SU-DHL-6 (cell line): ENCODE measurements around the gene OSBPL2.

ENCODE experiments used
- EZH2phosphoT487 ChIP-seq: fragments of 200-600 bp; sonication (generic), shearing (Covaris generic); conservative IDR thresholded peaks from 2 replicates; pipeline ENCODE4 v1.6.1; 2018; ENCODE audit warnings: mild to moderate bottlenecking, antibody characterized with exemption, low read length, moderate library complexity, mixed read lengths
- TF ChIP-seq, protein P1 (sequence below): fragments of 200-600 bp; sonication (generic); IDR thresholded peaks from one replicate; pipeline ENCODE4 v1.5.1; 2017; ENCODE audit warnings: antibody characterized with exemption, mild to moderate bottlenecking, low read length, moderate library complexity; ENCODE audit not compliant: insufficient read depth, poor library complexity, severe bottlenecking

DNA sequence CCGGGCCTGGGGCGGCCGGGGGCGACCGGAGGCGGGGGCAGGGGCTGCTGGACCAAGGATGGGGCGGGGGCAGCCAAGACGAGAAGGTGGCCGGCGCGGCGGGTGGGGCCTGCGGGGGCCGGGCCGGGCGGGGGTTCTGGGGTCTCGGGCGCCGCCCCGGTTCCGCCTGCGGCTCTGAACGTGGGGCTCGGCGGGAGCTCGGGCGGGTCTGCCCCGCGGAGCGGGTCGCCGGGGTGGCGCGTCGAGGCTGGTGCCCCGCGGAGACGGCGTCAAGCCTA is 64.7 kb downstream of the OSBPL2 start:
- TF ChIP-seq, protein P1, sequence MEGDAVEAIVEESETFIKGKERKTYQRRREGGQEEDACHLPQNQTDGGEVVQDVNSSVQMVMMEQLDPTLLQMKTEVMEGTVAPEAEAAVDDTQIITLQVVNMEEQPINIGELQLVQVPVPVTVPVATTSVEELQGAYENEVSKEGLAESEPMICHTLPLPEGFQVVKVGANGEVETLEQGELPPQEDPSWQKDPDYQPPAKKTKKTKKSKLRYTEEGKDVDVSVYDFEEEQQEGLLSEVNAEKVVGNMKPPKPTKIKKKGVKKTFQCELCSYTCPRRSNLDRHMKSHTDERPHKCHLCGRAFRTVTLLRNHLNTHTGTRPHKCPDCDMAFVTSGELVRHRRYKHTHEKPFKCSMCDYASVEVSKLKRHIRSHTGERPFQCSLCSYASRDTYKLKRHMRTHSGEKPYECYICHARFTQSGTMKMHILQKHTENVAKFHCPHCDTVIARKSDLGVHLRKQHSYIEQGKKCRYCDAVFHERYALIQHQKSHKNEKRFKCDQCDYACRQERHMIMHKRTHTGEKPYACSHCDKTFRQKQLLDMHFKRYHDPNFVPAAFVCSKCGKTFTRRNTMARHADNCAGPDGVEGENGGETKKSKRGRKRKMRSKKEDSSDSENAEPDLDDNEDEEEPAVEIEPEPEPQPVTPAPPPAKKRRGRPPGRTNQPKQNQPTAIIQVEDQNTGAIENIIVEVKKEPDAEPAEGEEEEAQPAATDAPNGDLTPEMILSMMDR = no peak
- TF ChIP-seq EZH2phosphoT487 = no peak
